Panc1 (cell line): ENCODE measurements around the gene PLXNB1. TPM values are rescaled to one million over a fixed set of nuclear protein-coding genes. Genes with fewer than 3 reads are reported as not detected.

Experiments
- ATAC-seq: fragments of 200-7000 bp; cut with Tn5 transposase; 2 replicates; pipeline ENCODE4 v1.9.1; 2020; ENCODE audit warnings: mild to moderate bottlenecking, moderate library complexity
- BruUV-seq: library from RNA; stranded (reverse); fragments of 400-500 nt; replicated peaks from 2 replicates; lab custom pipeline; 2021; lab: Mats Ljungman, UMichigan
- CTCF ChIA-PET: fragments of 300-600 bp; sonication (Branson Sonifier 250); formaldehyde crosslinking; loops from one replicate; lab custom pipeline; 2022; ENCODE audit warnings: antibody characterized with exemption; lab: Charles Lee
- POLR2A ChIA-PET: fragments of 300-600 bp; sonication (Branson Sonifier 250); formaldehyde crosslinking; loops from one replicate; lab custom pipeline; 2022; ENCODE audit warnings: antibody characterized with exemption; lab: Charles Lee
- DNase-seq: peaks from one replicate; pipeline ENCODE4 v3.0.0-alpha.2; 2010; ENCODE audit warnings: low read depth, low spot score
- H3K27ac ChIP-seq: 2 replicates; pipeline ENCODE4 v1.5.1; 2011; ENCODE audit warnings: mild to moderate bottlenecking, low read length, inconsistent platforms
- H3K27me3 ChIP-seq: fragments of 200-500 bp; sonication (Bioruptor generic); 2 replicates; pipeline ENCODE4 v1.6.0; 2014; ENCODE audit warnings: low read length, inconsistent platforms; ENCODE audit not compliant: control insufficient read depth, insufficient read depth
- H3K36me3 ChIP-seq: fragments of 200-500 bp; sonication (Bioruptor generic); 2 replicates; pipeline ENCODE4 v1.5.1; 2014; ENCODE audit warnings: inconsistent platforms, mild to moderate bottlenecking, low read length, moderate library complexity; ENCODE audit not compliant: control insufficient read depth, insufficient read depth
- H3K4me1 ChIP-seq: 2 replicates; pipeline ENCODE4 v1.5.1; 2011; ENCODE audit warnings: inconsistent platforms, mild to moderate bottlenecking, low read length, moderate library complexity; ENCODE audit not compliant: control insufficient read depth, insufficient read depth
- H3K4me3 ChIP-seq, 2 experiments: 2 replicates each; pipeline ENCODE4 v1.5.1; 2011 to 2012; ENCODE audit warnings: low read depth in 2 of 2, low read length in 2 of 2, mild to moderate bottlenecking in 2 of 2, inconsistent platforms in 1 of 2, moderate library complexity in 1 of 2
- H3K9me3 ChIP-seq: fragments of 200-500 bp; sonication (Bioruptor generic); 2 replicates; pipeline ENCODE4 v1.5.1; 2014; ENCODE audit warnings: low read depth, mild to moderate bottlenecking, inconsistent platforms, low read length, moderate library complexity; ENCODE audit not compliant: control insufficient read depth, insufficient read depth
- POLR2AphosphoS5 ChIP-seq: IDR thresholded peaks from 2 replicates; pipeline ENCODE4 v1.6.1; 2012; ENCODE audit warnings: mild to moderate bottlenecking, low read depth, low read length, moderate library complexity
- SIN3A ChIP-seq: IDR thresholded peaks from 2 replicates; pipeline ENCODE4 v1.6.1; 2012; ENCODE audit warnings: low read depth, mild to moderate bottlenecking, low read length, moderate library complexity, borderline replicate concordance; ENCODE audit not compliant: insufficient read depth
- TCF7L2 ChIP-seq: IDR thresholded peaks from 2 replicates; pipeline ENCODE4 v1.6.1; 2011; ENCODE audit warnings: mild to moderate bottlenecking, low read depth, low read length, inconsistent platforms
- in situ Hi-C: cut with HindIII; loops from 2 replicates; pipeline ENCODE4 v1.10.0; 2016; ENCODE audit warnings: low sequenced_read_pairs, low pct_unique_long_range_greater_than_20kb
- intact Hi-C: fragments of 100-400 bp; cut with micrococcal nuclease; formaldehyde crosslinking; loops from one replicate; pipeline ENCODE4 v1.10.0; 2022; ENCODE audit not compliant: unreplicated experiment
- total RNA-seq: library from RNA; stranded (reverse); gene quantifications from one replicate; pipeline ENCODE4 v1.2.1, GENCODE V29; 2021; ENCODE audit not compliant: unreplicated experiment
- TF ChIP-seq, protein P1 (sequence below): fragments of 450-650 bp; IDR thresholded peaks from 2 replicates; pipeline ENCODE4 v1.5.1; 2017; ENCODE audit warnings: mild to moderate bottlenecking
- TF ChIP-seq, protein P2 (sequence below), 2 experiments: IDR thresholded peaks; 2 replicates each; pipeline ENCODE4 v1.6.1; 2011 to 2012; ENCODE audit warnings: low read depth in 2 of 2, control low read depth in 1 of 2, low read length in 1 of 2, mild to moderate bottlenecking in 1 of 2, moderate library complexity in 1 of 2; ENCODE audit not compliant: insufficient read depth in 1 of 2

The PLXNB1 gene
- total RNA-seq, 1 experiment from 2014 or later: 22.8 TPM

- in situ Hi-C loops (no loop called here), intact Hi-C loops (no loop called here)
- BruUV-seq: no TSS peak
- Histone ChIP-seq H3K36me3 (peaks cover 6% of the 10 kb centered on the region), H3K27ac (no peak overlapping the region), H3K27me3 (no peaks in the 10 kb centered on the region), H3K9me3 (no peaks in the 10 kb centered on the region), H3K4me1 (no peaks in the 10 kb centered on the region), H3K4me3 (no peak overlapping the region)
- POLR2A ChIA-PET: interaction anchor here (1.1 kb wide), 1 partner anchor 17 kb away, joined by 6 read pairs; no protein-coding TSS in a partner anchor
- no peak for DNase-seq
- CTCF ChIA-PET: no interaction called here
- TF ChIP-seq, protein P1, sequence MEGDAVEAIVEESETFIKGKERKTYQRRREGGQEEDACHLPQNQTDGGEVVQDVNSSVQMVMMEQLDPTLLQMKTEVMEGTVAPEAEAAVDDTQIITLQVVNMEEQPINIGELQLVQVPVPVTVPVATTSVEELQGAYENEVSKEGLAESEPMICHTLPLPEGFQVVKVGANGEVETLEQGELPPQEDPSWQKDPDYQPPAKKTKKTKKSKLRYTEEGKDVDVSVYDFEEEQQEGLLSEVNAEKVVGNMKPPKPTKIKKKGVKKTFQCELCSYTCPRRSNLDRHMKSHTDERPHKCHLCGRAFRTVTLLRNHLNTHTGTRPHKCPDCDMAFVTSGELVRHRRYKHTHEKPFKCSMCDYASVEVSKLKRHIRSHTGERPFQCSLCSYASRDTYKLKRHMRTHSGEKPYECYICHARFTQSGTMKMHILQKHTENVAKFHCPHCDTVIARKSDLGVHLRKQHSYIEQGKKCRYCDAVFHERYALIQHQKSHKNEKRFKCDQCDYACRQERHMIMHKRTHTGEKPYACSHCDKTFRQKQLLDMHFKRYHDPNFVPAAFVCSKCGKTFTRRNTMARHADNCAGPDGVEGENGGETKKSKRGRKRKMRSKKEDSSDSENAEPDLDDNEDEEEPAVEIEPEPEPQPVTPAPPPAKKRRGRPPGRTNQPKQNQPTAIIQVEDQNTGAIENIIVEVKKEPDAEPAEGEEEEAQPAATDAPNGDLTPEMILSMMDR: no peak
- no peak for TF ChIP-seq TCF7L2
- TF ChIP-seq, protein P2, sequence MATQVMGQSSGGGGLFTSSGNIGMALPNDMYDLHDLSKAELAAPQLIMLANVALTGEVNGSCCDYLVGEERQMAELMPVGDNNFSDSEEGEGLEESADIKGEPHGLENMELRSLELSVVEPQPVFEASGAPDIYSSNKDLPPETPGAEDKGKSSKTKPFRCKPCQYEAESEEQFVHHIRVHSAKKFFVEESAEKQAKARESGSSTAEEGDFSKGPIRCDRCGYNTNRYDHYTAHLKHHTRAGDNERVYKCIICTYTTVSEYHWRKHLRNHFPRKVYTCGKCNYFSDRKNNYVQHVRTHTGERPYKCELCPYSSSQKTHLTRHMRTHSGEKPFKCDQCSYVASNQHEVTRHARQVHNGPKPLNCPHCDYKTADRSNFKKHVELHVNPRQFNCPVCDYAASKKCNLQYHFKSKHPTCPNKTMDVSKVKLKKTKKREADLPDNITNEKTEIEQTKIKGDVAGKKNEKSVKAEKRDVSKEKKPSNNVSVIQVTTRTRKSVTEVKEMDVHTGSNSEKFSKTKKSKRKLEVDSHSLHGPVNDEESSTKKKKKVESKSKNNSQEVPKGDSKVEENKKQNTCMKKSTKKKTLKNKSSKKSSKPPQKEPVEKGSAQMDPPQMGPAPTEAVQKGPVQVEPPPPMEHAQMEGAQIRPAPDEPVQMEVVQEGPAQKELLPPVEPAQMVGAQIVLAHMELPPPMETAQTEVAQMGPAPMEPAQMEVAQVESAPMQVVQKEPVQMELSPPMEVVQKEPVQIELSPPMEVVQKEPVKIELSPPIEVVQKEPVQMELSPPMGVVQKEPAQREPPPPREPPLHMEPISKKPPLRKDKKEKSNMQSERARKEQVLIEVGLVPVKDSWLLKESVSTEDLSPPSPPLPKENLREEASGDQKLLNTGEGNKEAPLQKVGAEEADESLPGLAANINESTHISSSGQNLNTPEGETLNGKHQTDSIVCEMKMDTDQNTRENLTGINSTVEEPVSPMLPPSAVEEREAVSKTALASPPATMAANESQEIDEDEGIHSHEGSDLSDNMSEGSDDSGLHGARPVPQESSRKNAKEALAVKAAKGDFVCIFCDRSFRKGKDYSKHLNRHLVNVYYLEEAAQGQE (IDR thresholded peaks at IDR 0.05; ENCODE audit: insufficient read depth in 1 of 2, low read depth in 2 of 2, low read length in 1 of 2): no peak
- no peak for TF ChIP-seq POLR2AphosphoS5
- TF ChIP-seq SIN3A: no peak
- ATAC-seq: no peak
These were observed 26.6 kb upstream of the PLXNB1 start for GRCh38 chr3:48456456-48456855.

DNA sequence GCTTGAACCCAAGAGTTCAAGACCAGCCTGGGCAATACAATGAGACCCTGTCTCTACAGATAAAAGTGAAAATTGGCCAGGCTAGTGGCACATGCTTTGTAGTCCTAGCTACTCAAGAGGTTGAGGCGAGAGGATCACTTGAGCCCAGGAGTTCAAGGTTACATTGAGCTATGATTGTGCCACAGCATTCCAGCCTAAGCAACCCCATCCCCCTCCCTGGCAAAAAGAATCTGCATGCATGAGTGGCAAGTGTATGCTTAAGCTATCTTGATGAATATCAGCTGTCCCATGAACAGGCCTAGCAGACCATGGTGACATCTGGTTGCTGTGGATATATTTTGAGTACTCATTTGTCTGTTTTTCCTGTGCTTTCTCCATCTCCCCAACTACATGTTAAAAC, 21.4 kb upstream of the PLXNB1 start:
- ChIA-PET POLR2A (no interaction called here), CTCF (no interaction called here)

More for the DNA sequence above, 21.4 kb upstream of the PLXNB1 start:
- Histone ChIP-seq H3K4me3 (no peak overlapping the region), H3K27ac (no peak overlapping the region), H3K27me3 (no peaks in the 10 kb centered on the region), H3K4me1 (peaks cover 6% of the 10 kb centered on the region; the same call in 1 of the 2 replicates), H3K9me3 (no peaks in the 10 kb centered on the region), H3K36me3 (peaks cover 4% of the 10 kb centered on the region)
- intact Hi-C loops: no loop called here
- DNase-seq (no peak), ATAC-seq (no peak)
- BruUV-seq: no TSS peak
- in situ Hi-C loops: no loop called here
- no peak for TF ChIP-seq TCF7L2
- no peak for TF ChIP-seq POLR2AphosphoS5
- TF ChIP-seq, protein P2 (IDR thresholded peaks at IDR 0.05; ENCODE audit: insufficient read depth in 1 of 2, low read depth in 2 of 2, low read length in 1 of 2): no peak
- no peak for TF ChIP-seq SIN3A
- TF ChIP-seq, protein P1: no peak
